Activated CD8-positive, alpha-beta T cell treated with anti-CD3 and anti-CD28 coated beads for 36 hours (primary cell): ENCODE measurements around the gene ST3GAL3. TPM values are rescaled to one million over a fixed set of nuclear protein-coding genes. Genes with fewer than 3 reads are reported as not detected.

Source experiments
- ATAC-seq: fragments of 200-7000 bp; cut with Tn5 transposase; one replicate; pipeline ENCODE4 v1.10.0; 2021; ENCODE audit warnings: mild to moderate bottlenecking, moderate library complexity
- CTCF ChIA-PET: fragments of 350-600 bp; sonication (Branson Sonifier 250); formaldehyde crosslinking; loops from one replicate; lab custom pipeline; 2021; ENCODE audit warnings: antibody characterized with exemption; lab: Charles Lee
- POLR2A ChIA-PET: fragments of 350-600 bp; sonication (Branson Sonifier 250); formaldehyde crosslinking; loops from one replicate; lab custom pipeline; 2021; ENCODE audit warnings: antibody characterized with exemption; lab: Charles Lee
- DNase-seq: peaks from one replicate; pipeline ENCODE4 v3.0.0-alpha.2; 2020
- H3K27ac Mint-ChIP-seq: one replicate; pipeline ENCODE4 v1.8.0; 2021; ENCODE audit warnings: mild to moderate bottlenecking, mixed read lengths
- H3K27me3 Mint-ChIP-seq: one replicate; pipeline ENCODE4 v1.8.0; 2021; ENCODE audit warnings: mixed read lengths
- H3K36me3 Mint-ChIP-seq: one replicate; pipeline ENCODE4 v1.8.0; 2021; ENCODE audit warnings: low read depth, mixed read lengths
- H3K4me1 Mint-ChIP-seq: one replicate; pipeline ENCODE4 v1.8.0; 2021; ENCODE audit warnings: low read depth, mixed read lengths
- H3K4me3 Mint-ChIP-seq: one replicate; pipeline ENCODE4 v1.8.0; 2021; ENCODE audit warnings: mild to moderate bottlenecking, moderate library complexity, mixed read lengths
- H3K9me3 Mint-ChIP-seq: one replicate; pipeline ENCODE4 v1.8.0; 2021; ENCODE audit warnings: mixed read lengths
- CTCF ChIP-seq: fragments of 200-600 bp; IDR thresholded peaks from one replicate; pipeline ENCODE4 v1.8.0; 2022; ENCODE audit warnings: antibody characterized with exemption, mild to moderate bottlenecking
- intact Hi-C: fragments of 100-400 bp; cut with micrococcal nuclease; formaldehyde crosslinking; loops from one replicate; pipeline ENCODE4 v1.10.0; 2022
- total RNA-seq, 2 experiments: library from RNA; stranded (reverse); gene quantifications; one replicate each; pipeline ENCODE4 v1.2.3, GENCODE V29; 2021

The ST3GAL3 gene
- total RNA-seq, 2 experiments from 2014 or later, result 14.5 to 20.0 TPM

GRCh38 chr1:43766818-43767525, 59.6 kb downstream of the ST3GAL3 start:
- Mint-ChIP-seq H3K27me3 (no peaks in the 10 kb centered on the region), H3K4me1 (peaks cover 3% of the 10 kb centered on the region), H3K9me3 (no peaks in the 10 kb centered on the region), H3K36me3 (no peaks in the 10 kb centered on the region), H3K4me3 (no peak overlapping the region), H3K27ac (no peak overlapping the region)
- CTCF ChIA-PET, result interaction anchor here (0.6 to 9.7 kb wide), 3 partner anchors 168 to 692 kb away, joined by 3 to 307 read pairs (median 3); partner anchors contain the start of gene ARTN
- POLR2A ChIA-PET, result no interaction called here
- no peak for DNase-seq
- no peak for TF ChIP-seq CTCF
- intact Hi-C loops, result no loop called here
- ATAC-seq, result no peak

- POLR2A ChIA-PET, result no interaction called here
- Mint-ChIP-seq H3K27me3 (no peaks in the 10 kb centered on the region), H3K27ac (no peak overlapping the region), H3K9me3 (no peaks in the 10 kb centered on the region), H3K36me3 (peaks cover 3% of the 10 kb centered on the region), H3K4me3 (no peak overlapping the region), H3K4me1 (peaks cover 3% of the 10 kb centered on the region)
- ATAC-seq (no peak), DNase-seq (no peak)
- TF ChIP-seq CTCF, result no peak
- intact Hi-C loops, result no loop called here
- CTCF ChIA-PET, result interaction anchor here (9.7 kb wide), 1 partner anchor 167 kb away, joined by 307 read pairs; the partner anchor contains the start of gene ARTN
Observed at GRCh38 chr1:43768168-43768567, 60.8 kb downstream of the ST3GAL3 start.

- POLR2A ChIA-PET, result no interaction called here
- CTCF ChIA-PET, result interaction anchor here (0.7 to 9.7 kb wide), 4 partner anchors 11 to 278 kb away, joined by 3 to 307 read pairs (median 3); partner anchors contain the start of gene ARTN
- ATAC-seq (no peak), DNase-seq (no peak)
- Mint-ChIP-seq H3K27ac (no peak overlapping the region), H3K4me1 (peaks cover 3% of the 10 kb centered on the region), H3K36me3 (peaks cover 3% of the 10 kb centered on the region), H3K27me3 (no peaks in the 10 kb centered on the region), H3K4me3 (no peak overlapping the region), H3K9me3 (no peaks in the 10 kb centered on the region)
- intact Hi-C loops, result no loop called here
- no peak for TF ChIP-seq CTCF
Observed at GRCh38 chr1:43769350-43769908, 62.1 kb downstream of the ST3GAL3 start.

- TF ChIP-seq CTCF, result no peak
- DNase-seq (no peak), ATAC-seq (no peak)
- H3K27ac Mint-ChIP-seq, result no peak overlapping the region
- no peaks in the 10 kb centered on the region for H3K27me3 Mint-ChIP-seq
- peaks cover 3% of the 10 kb centered on the region for H3K4me1 Mint-ChIP-seq
- intact Hi-C loops, result no loop called here
- CTCF ChIA-PET, result interaction anchor here (1.4 to 9.7 kb wide), 2 partner anchors 165 to 277 kb away, joined by 3 to 307 read pairs; partner anchors contain the start of gene ARTN
- H3K4me3 Mint-ChIP-seq, result no peak overlapping the region
- H3K9me3 Mint-ChIP-seq, result no peaks in the 10 kb centered on the region
- POLR2A ChIA-PET, result no interaction called here
- H3K36me3 Mint-ChIP-seq, result peaks cover 9% of the 10 kb centered on the region
Observed at GRCh38 chr1:43770111-43770510, 62.8 kb downstream of the ST3GAL3 start.

GRCh38 chr1:43772978-43773377, 65.6 kb downstream of the ST3GAL3 start:
- peaks cover 18% of the 10 kb centered on the region for H3K36me3 Mint-ChIP-seq
- ATAC-seq, result no peak
- ChIA-PET POLR2A (no interaction called here), CTCF (interaction anchor here (1.3 to 1.7 kb wide), 3 partner anchors 9 to 164 kb away, joined by 4 to 6 read pairs (median 5); no protein-coding TSS in a partner anchor)
- peaks cover 3% of the 10 kb centered on the region for H3K4me1 Mint-ChIP-seq
- H3K9me3 Mint-ChIP-seq, result peaks cover 4% of the 10 kb centered on the region
- TF ChIP-seq CTCF, result no peak
- no peak overlapping the region for H3K4me3 Mint-ChIP-seq
- no peaks in the 10 kb centered on the region for H3K27me3 Mint-ChIP-seq
- DNase-seq, result no peak
- intact Hi-C loops, result no loop called here
- H3K27ac Mint-ChIP-seq, result no peak overlapping the region
